Smooth muscle cell (in vitro differentiated cells): ENCODE measurements around the gene NGEF. TPM values are rescaled to one million over a fixed set of nuclear protein-coding genes. Genes with fewer than 3 reads are reported as not detected.

Experiments
- DNase-seq: peaks from one replicate; lab custom pipeline; 2025; ENCODE audit not compliant: unreplicated experiment; lab: John Stamatoyannopoulos, UW
- H2AFZ ChIP-seq: fragments of 200-600 bp; sonication (generic); 2 replicates; pipeline ENCODE4 v1.6.0; 2016; ENCODE audit warnings: antibody characterized with exemption, low read depth, mild to moderate bottlenecking
- H3F3A ChIP-seq: fragments of 200-600 bp; sonication (generic); 2 replicates; pipeline ENCODE4 v1.6.0; 2017; ENCODE audit warnings: antibody characterized with exemption, low read depth
- H3K27ac ChIP-seq: fragments of 200-600 bp; sonication (generic); 2 replicates; pipeline ENCODE4 v1.5.1; 2016; ENCODE audit warnings: low read depth, mild to moderate bottlenecking
- H3K27me3 ChIP-seq: fragments of 200-600 bp; sonication (generic); 2 replicates; pipeline ENCODE4 v1.6.1; 2016; ENCODE audit warnings: low read depth, mild to moderate bottlenecking
- H3K36me3 ChIP-seq: fragments of 200-600 bp; sonication (generic); 2 replicates; pipeline ENCODE4 v1.5.1; 2016; ENCODE audit warnings: low read depth
- H3K4me1 ChIP-seq: fragments of 200-600 bp; sonication (generic); 2 replicates; pipeline ENCODE4 v1.5.1; 2016; ENCODE audit warnings: low read depth
- H3K4me2 ChIP-seq: fragments of 200-600 bp; sonication (generic); 2 replicates; pipeline ENCODE4 v1.6.0; 2016; ENCODE audit warnings: mild to moderate bottlenecking
- H3K4me3 ChIP-seq: fragments of 200-600 bp; sonication (generic); 2 replicates; pipeline ENCODE4 v1.5.1; 2016; ENCODE audit warnings: mild to moderate bottlenecking
- H3K79me2 ChIP-seq: fragments of 200-600 bp; sonication (generic); 2 replicates; pipeline ENCODE4 v1.6.0; 2016; ENCODE audit warnings: low read depth, mild to moderate bottlenecking
- H3K9ac ChIP-seq: fragments of 200-600 bp; sonication (generic); 2 replicates; pipeline ENCODE4 v1.6.0; 2016; ENCODE audit warnings: low read depth
- H3K9me3 ChIP-seq: fragments of 200-600 bp; sonication (generic); replicated peaks from 2 replicates; pipeline ENCODE4 v1.5.1; 2016; ENCODE audit warnings: low read depth
- H4K20me1 ChIP-seq: fragments of 200-600 bp; sonication (generic); 2 replicates; pipeline ENCODE4 v1.6.0; 2016; ENCODE audit warnings: low read depth
- WGBS: methylation state at CpG from one replicate; pipeline ENCODE4 v1.1.7; 2016; ENCODE audit warnings: low lambda C conversion rate; 5-methylcytosine and 5-hydroxymethylcytosine counted together
- polyA plus RNA-seq: library from polyadenylated mRNA; unstranded; fragments of >200 nt; fragmentation: Nextera tagmentation; extraction: Ambion mirVana; gene quantifications from 2 replicates; pipeline ENCODE4 v1.2.1, GENCODE V29; 2016
- total RNA-seq: library from RNA; depleted of rRNA; stranded (reverse); fragments of >200 nt; gene quantifications from 2 replicates; pipeline ENCODE4 v1.2.3, GENCODE V29; 2014
- TF ChIP-seq, protein P1 (sequence below): fragments of 200-600 bp; sonication (generic); IDR thresholded peaks from 2 replicates; pipeline ENCODE4 v1.5.1; 2017; ENCODE audit warnings: borderline replicate concordance, mild to moderate bottlenecking, antibody characterized with exemption; ENCODE audit not compliant: insufficient read depth, poor library complexity, severe bottlenecking

Gene NGEF
- total and polyA plus RNA-seq, 2 experiments from 2014 or later = 0.09 TPM; not detected in 1

DNA sequence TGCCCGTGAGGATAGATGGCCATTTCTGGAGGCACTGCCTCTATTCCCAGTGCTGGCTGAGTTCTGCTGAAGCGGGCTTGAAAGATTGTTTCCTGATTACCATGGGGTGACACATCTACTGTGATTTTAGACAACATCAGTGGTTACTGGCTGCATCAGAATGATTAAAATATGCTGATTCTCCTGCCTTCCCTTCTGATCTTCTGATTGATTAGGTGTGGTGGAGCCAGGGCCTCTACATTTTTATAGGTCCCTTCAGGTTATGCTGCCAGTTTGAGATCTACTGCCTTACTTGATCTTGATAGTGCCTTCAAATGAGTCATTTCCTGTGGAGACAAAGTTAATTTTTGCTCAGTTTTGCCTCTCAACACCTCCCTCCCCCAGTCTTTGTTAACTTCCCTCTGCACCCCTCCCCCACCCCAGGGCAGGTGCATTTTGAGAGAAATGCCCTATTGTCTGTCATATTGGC, 174.6 kb downstream of the NGEF start:
- Histone ChIP-seq H3F3A (no peaks in the 10 kb centered on the region), H3K27ac (no peak overlapping the region), H3K4me1 (no peaks in the 10 kb centered on the region), H3K9ac (no peak overlapping the region), H3K9me3 (no peaks in the 10 kb centered on the region), H4K20me1 (peaks cover 48% of the 10 kb centered on the region), H3K79me2 (no peaks in the 10 kb centered on the region), H3K4me3 (no peak overlapping the region), H2AFZ (no peak overlapping the region), H3K36me3 (peaks cover 12% of the 10 kb centered on the region), H3K4me2 (no peak overlapping the region), H3K27me3 (no peaks in the 10 kb centered on the region)
- no peak for DNase-seq
- WGBS = 76% methylated on average over 2 of the region's 2 CpGs
- TF ChIP-seq, protein P1, sequence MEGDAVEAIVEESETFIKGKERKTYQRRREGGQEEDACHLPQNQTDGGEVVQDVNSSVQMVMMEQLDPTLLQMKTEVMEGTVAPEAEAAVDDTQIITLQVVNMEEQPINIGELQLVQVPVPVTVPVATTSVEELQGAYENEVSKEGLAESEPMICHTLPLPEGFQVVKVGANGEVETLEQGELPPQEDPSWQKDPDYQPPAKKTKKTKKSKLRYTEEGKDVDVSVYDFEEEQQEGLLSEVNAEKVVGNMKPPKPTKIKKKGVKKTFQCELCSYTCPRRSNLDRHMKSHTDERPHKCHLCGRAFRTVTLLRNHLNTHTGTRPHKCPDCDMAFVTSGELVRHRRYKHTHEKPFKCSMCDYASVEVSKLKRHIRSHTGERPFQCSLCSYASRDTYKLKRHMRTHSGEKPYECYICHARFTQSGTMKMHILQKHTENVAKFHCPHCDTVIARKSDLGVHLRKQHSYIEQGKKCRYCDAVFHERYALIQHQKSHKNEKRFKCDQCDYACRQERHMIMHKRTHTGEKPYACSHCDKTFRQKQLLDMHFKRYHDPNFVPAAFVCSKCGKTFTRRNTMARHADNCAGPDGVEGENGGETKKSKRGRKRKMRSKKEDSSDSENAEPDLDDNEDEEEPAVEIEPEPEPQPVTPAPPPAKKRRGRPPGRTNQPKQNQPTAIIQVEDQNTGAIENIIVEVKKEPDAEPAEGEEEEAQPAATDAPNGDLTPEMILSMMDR = no peak

DNA sequence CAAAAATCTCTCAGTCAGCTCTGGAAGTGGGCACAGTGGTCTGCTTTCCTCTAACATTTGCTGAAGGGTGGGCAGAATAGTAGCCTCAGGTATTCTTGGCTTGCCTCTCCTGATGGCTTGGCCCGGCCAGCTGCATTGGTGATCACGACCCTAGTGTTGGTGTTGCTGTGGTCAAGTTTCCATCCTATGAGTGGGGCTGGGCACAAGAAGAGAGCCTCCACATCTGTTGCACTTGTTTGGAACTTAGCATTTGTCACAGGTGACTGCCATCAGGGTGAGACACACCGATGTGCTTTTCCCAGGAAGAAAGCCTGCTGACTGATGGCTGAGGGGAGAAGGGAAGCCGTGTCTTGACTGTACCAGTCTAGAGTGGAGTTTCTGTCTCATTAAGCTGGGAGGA, 176.1 kb downstream of the NGEF start:
- Histone ChIP-seq H3K4me2 (no peak overlapping the region), H3K27me3 (no peaks in the 10 kb centered on the region), H3F3A (no peaks in the 10 kb centered on the region), H3K4me3 (no peak overlapping the region), H3K27ac (no peak overlapping the region), H3K79me2 (no peaks in the 10 kb centered on the region), H3K36me3 (peaks cover 15% of the 10 kb centered on the region), H3K9me3 (no peaks in the 10 kb centered on the region), H3K4me1 (no peaks in the 10 kb centered on the region), H2AFZ (no peak overlapping the region), H4K20me1 (peaks cover 39% of the 10 kb centered on the region), H3K9ac (no peak overlapping the region)
- TF ChIP-seq, protein P1 = no peak
- DNase-seq = no peak
- WGBS = 98% methylated on average over 4 of the region's 4 CpGs

DNA sequence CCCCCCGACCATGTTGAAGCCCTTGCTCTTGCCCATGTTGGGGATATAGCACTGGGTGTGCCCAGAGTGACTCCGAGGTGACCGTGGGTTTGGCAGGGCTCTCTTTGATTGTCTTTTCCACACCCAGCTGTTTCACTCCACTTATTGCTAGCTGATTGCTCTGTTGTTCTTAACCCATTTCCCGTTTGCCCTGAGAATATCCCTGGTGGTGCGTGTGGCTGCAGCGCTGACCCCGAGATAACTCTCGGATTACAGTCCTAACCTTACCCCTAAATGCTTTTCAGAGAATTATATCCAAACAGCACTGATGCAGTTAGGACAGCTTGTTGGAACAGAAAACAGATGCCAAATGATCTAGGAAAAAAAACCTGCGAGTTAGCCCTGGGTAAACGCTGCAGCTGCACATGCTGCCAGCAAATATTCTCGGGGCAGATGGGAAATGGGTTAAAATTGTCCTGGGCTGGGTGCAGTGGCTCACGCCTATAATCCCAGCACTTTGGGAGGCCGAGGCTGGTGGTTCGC, 177.3 kb downstream of the NGEF start:
- no peak overlapping the region for H2AFZ ChIP-seq
- no peak for DNase-seq
- H3K27me3 ChIP-seq = no peaks in the 10 kb centered on the region
- H3K9ac ChIP-seq = no peak overlapping the region
- no peak overlapping the region for H3K4me2 ChIP-seq
- H3K9me3 ChIP-seq = no peaks in the 10 kb centered on the region
- TF ChIP-seq, protein P1 = no peak
- H4K20me1 ChIP-seq = peaks cover 36% of the 10 kb centered on the region
- H3K79me2 ChIP-seq = no peaks in the 10 kb centered on the region
- no peak overlapping the region for H3K27ac ChIP-seq
- 81% methylated on average over 14 of the region's 14 CpGs for WGBS
- no peaks in the 10 kb centered on the region for H3K4me1 ChIP-seq
- no peak overlapping the region for H3K4me3 ChIP-seq
- peaks cover 15% of the 10 kb centered on the region for H3K36me3 ChIP-seq
- no peaks in the 10 kb centered on the region for H3F3A ChIP-seq

DNA sequence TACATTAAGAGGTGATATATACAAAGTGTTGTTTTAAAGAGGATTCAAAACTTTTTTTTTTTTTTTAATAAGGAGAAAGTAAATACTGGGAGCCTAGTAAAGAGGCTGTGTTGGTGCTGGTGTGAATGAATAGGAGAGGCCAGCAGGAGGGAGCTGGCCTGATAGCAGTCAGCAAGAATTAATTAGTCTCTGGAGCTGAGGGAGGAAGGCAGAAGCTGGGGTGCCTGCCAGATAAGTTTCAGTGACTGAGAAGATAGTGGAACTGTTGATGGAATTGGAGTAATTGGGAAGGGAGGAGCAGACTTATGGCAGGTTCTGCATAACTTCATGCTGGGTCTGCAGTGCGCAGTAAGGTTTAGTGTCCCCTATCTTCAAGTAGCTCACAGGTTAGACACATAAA, 179.2 kb downstream of the NGEF start:
- H3K4me1 ChIP-seq = no peaks in the 10 kb centered on the region
- H3K4me3 ChIP-seq = no peak overlapping the region
- DNase-seq = no peak
- H3K36me3 ChIP-seq = peaks cover 7% of the 10 kb centered on the region
- H3K27me3 ChIP-seq = no peaks in the 10 kb centered on the region
- no peak overlapping the region for H3K9ac ChIP-seq
- peaks cover 33% of the 10 kb centered on the region for H4K20me1 ChIP-seq
- no peak overlapping the region for H2AFZ ChIP-seq
- TF ChIP-seq, protein P1 = no peak
- WGBS = 95% methylated on average over 1 of the region's 1 CpG
- no peaks in the 10 kb centered on the region for H3F3A ChIP-seq
- no peaks in the 10 kb centered on the region for H3K9me3 ChIP-seq
- no peak overlapping the region for H3K4me2 ChIP-seq
- H3K27ac ChIP-seq = no peak overlapping the region
- no peaks in the 10 kb centered on the region for H3K79me2 ChIP-seq
